ENCODE measurements around the gene SEMA5A. TPM values are rescaled to one million over a fixed set of nuclear protein-coding genes. Genes with fewer than 3 reads are reported as not detected.

Gene SEMA5A
- total RNA-seq, 3 donors from 2014 or later: 20.3 to 43.8 (median 33.6) TPM

- Histone ChIP-seq H3K36me3 (ENCODE audit: low read depth) (no peaks in the 10 kb centered on the region), H3K9me3 (no peaks in the 10 kb centered on the region), H3K4me3 (no peak overlapping the region), H3K4me1 (ENCODE audit: low read depth) (peaks cover 5% of the 10 kb centered on the region)
- no peak for ATAC-seq
- intact Hi-C loops (cut with DNase I, micrococcal nuclease): no loop called here
- DNase-seq: no peak
- TF ChIP-seq CTCF (IDR thresholded peaks at IDR 0.05): no peak
These were observed 315.5 kb downstream of the SEMA5A start for GRCh38 chr5:9230355-9230754.

DNA sequence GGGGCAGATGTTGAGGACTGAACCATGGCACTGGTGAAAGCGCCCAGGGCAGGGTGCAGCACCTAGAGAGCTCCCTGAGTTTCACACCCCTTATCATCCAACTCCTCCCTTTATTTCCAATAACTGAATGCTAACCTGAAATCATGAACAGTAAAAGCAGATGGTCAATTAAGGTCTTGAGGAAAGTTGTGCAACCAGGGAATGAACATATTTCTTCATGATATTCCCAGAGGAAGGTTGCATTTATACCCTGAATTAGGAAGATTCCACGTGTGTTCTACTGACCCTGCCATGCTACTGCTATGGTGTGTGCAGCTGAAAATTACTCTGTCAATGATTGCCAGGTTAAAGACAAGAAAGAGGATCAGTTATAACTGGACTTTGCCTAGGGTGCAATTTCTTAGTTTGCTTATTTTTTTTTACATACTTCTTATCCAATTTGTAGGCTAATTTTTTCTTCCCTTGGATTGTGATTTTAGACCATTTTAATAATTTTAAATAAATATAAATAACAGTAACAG lies 319.8 kb downstream of the SEMA5A start:
- Histone ChIP-seq H3K36me3 (ENCODE audit: low read depth) (no peaks in the 10 kb centered on the region), H3K4me3 (no peak overlapping the region), H3K4me1 (ENCODE audit: low read depth) (peaks cover 5% of the 10 kb centered on the region), H3K9me3 (no peaks in the 10 kb centered on the region)
- peak; percentile 44 for ATAC-seq
- TF ChIP-seq CTCF (IDR thresholded peaks at IDR 0.05): no peak
- intact Hi-C loops (cut with DNase I, micrococcal nuclease): no loop called here
- no peak for DNase-seq

DNA sequence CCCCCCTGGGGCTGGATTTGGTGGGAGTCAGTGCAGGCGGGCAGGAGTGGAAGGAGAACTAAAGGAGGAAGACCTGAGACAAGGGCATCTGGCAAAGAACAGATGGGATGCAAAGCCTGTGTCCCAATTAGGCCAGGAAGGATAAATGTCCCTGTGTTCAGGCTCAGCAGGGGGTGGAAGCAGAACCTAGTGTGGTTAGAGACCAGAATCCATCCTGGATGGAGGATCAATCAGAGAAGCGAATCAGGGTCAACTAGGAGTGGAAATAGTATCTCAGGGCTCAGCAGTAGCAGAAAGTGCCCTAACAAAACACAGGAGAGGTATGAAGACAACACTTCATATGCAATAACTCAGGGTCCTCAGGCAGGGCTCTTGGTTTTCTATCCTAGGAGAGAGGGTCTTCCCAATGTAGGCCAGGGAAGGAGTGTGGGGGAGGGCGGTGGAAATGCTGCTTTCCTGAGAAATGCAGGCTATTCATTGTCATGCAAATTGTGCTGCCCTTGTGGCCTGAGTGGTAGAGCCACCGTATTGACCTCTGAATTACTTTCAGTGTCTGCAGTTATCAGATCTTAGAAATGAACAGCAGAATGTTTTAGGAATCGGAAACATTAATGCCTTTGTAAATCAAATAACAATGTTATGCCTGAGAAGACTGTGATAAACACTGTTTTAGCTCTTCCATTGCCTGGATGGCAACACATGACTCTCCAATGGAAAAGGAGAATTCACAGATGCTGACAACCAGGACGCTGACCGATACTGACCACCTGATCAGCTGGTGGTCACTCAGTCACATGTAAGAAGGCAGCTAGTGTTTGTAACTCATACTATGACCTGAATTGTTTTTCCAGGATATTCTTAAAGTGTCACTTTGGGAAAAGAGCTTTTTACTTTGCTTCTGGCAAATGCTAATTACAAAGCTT lies 323.6 kb downstream of the SEMA5A start:
- ATAC-seq: no peak

GRCh38 chr5:9218358-9218757 lies 327.5 kb downstream of the SEMA5A start:
- H3K4me3 ChIP-seq: no peak overlapping the region
- intact Hi-C loops (cut with DNase I, micrococcal nuclease): no loop called here
- DNase-seq (no peak), ATAC-seq (no peak)
- H3K9me3 ChIP-seq: no peaks in the 10 kb centered on the region
- no peaks in the 10 kb centered on the region for H3K36me3 ChIP-seq (ENCODE audit: low read depth)
- no peaks in the 10 kb centered on the region for H3K4me1 ChIP-seq (ENCODE audit: low read depth)
- no peak for TF ChIP-seq CTCF (IDR thresholded peaks at IDR 0.05)

More for the DNA sequence above, 323.6 kb downstream of the SEMA5A start:
- TF ChIP-seq CTCF (IDR thresholded peaks at IDR 0.05): no peak
- intact Hi-C loops (cut with DNase I, micrococcal nuclease): no loop called here
- no peak for DNase-seq
- H3K4me3 ChIP-seq: no peak overlapping the region
- peaks cover 5% of the 10 kb centered on the region for H3K4me1 ChIP-seq (ENCODE audit: low read depth)
- H3K9me3 ChIP-seq: no peaks in the 10 kb centered on the region
- no peaks in the 10 kb centered on the region for H3K36me3 ChIP-seq (ENCODE audit: low read depth)

- H3K4me3 ChIP-seq: no peak overlapping the region
- no peaks in the 10 kb centered on the region for H3K9me3 ChIP-seq
- H3K4me1 ChIP-seq (ENCODE audit: low read depth): no peaks in the 10 kb centered on the region
- no peak for DNase-seq
- intact Hi-C loops (cut with DNase I, micrococcal nuclease): no loop called here
- ATAC-seq: no peak
- H3K36me3 ChIP-seq (ENCODE audit: low read depth): no peaks in the 10 kb centered on the region
- TF ChIP-seq CTCF (IDR thresholded peaks at IDR 0.05): no peak
These were observed 333.3 kb downstream of the SEMA5A start for GRCh38 chr5:9212605-9213004.
